ENCODE results near the gene ANKRD63. TPM values are rescaled to one million over a fixed set of nuclear protein-coding genes. Genes with fewer than 3 reads are reported as not detected.

Gene ANKRD63
- total and polyA plus RNA-seq, 2 of the 13 experiments (the other 11 are each of a cell fraction or from before 2014, with no cell fraction given): not detected

- peak; percentile 89 for TF ChIP-seq ZBTB14 (CRISPR knock-in tag; IDR thresholded peaks at IDR 0.05)
- TF ChIP-seq ZNF790 (CRISPR knock-in tag; IDR thresholded peaks at IDR 0.05; ENCODE audit: borderline replicate concordance): 0 out of 2 replicates have a peak, but pooled peaks have one; percentile 29
- peak; percentile 58 for TF ChIP-seq ZFY (CRISPR knock-in tag; IDR thresholded peaks at IDR 0.05)
- no peak for TF ChIP-seq CREBL2 (CRISPR knock-in tag; IDR thresholded peaks at IDR 0.05; ENCODE audit: borderline replicate concordance)
- TF ChIP-seq XRCC5 (optimal IDR thresholded peaks at IDR 0.05; ENCODE audit: low read length): peak; percentile 40
- TF ChIP-seq YY1 (IDR thresholded peaks at IDR 0.05; ENCODE audit: insufficient read depth, insufficient replicate concordance, low read depth, low read length): peak; percentile 33
- TF ChIP-seq ZNF276 (CRISPR knock-in tag; IDR thresholded peaks at IDR 0.05; ENCODE audit: low read depth): 0 out of 2 replicates have a peak, but pooled peaks have one; percentile 17
- TF ChIP-seq ZNF574 (CRISPR knock-in tag; IDR thresholded peaks at IDR 0.05): 0 out of 2 replicates have a peak, but pooled peaks have one; percentile 31
- no peak for TF ChIP-seq SSRP1 (CRISPR knock-in tag; IDR thresholded peaks at IDR 0.05)
- TF ChIP-seq ARID4A (CRISPR knock-in tag; IDR thresholded peaks at IDR 0.05; ENCODE audit: borderline replicate concordance): peak; percentile 11; the same call in 1 of the 2 replicates
- TF ChIP-seq MXD3 (CRISPR knock-in tag; IDR thresholded peaks at IDR 0.05): 0 out of 2 replicates have a peak, but pooled peaks have one; percentile 31
These were observed 556 bp downstream of the ANKRD63 start (continued) for GRCh38 chr15:40282147-40282868.
